Measurements from ENCODE around the gene STXBP5. TPM values are rescaled to one million over a fixed set of nuclear protein-coding genes. Genes with fewer than 3 reads are reported as not detected.

The STXBP5 gene
- total and polyA plus RNA-seq, 2 of the 4 experiments (the other 2 are of a cell fraction), result 13.2 to 46.4 TPM

DNA sequence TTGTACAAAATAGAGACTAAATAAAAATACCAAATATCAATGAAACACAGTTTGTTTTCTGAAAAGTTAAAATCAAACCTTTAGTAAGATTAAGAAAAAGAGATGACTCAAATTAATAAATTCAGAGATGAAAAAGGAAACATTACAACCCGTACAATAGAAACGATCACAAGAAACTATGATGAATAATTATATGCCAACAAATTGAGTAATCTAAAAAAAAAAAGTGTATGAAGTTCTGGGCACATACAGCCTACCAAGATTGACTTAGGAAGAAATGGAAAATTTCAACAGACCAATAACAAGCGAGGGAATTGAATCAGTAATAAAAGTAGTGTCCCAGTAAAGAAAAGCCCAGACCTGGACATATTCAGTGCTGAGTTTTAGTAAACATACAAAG, 94.8 kb downstream of the STXBP5 start:
- H3K9me1 ChIP-seq (ENCODE audit: insufficient read depth, low read length), result no peaks in the 10 kb centered on the region
- H3K18ac ChIP-seq (ENCODE audit: low read depth, low read length), result no peak overlapping the region
- H3K9me3 ChIP-seq (ENCODE audit: control insufficient read depth, insufficient read depth, low read length), result peaks cover 16% of the 10 kb centered on the region
- H3K14ac ChIP-seq (replicated peaks; ENCODE audit: low read depth, low read length), result no peak overlapping the region
- H2AFZ ChIP-seq (replicated peaks; ENCODE audit: low read length, poor library complexity), result no peak overlapping the region
- H2AK5ac ChIP-seq (ENCODE audit: low read depth, low read length), result no peak overlapping the region
- ATAC-seq (ENCODE audit: low read depth) (no peak), DNase-seq (no peak)
- H3K9ac ChIP-seq (ENCODE audit: low read depth, low read length), result no peak overlapping the region
- WGBS, 2 experiments (ENCODE audit: extremely low coverage in 2 of 2, insufficient read length in 1 of 2), result no CpG with 5 or more reads among the region's 3 CpGs
- dilution Hi-C loops (cut with HindIII; ENCODE audit: low sequenced_read_pairs, unreplicated experiment), result no loop called here
- no peak overlapping the region for H2BK15ac ChIP-seq (ENCODE audit: low read depth, low read length)
- H3K4me3 ChIP-seq (ENCODE audit: insufficient read depth, low read depth, low read length), result no peak overlapping the region
- H4K20me1 ChIP-seq (ENCODE audit: insufficient read depth, low read length), result no peaks in the 10 kb centered on the region
- BruUV-seq (replicated peaks), result no TSS peak
- in situ Hi-C loops (cut with MboI; ENCODE audit: low sequenced_read_pairs), result no loop called here
- ChIA-PET CTCF (no interaction called here), POLR2A (ENCODE audit: unreplicated experiment) (no interaction called here)
- H3K27ac ChIP-seq (ENCODE audit: insufficient read depth, low read length), result no peak overlapping the region
- H3K4me2 ChIP-seq (ENCODE audit: low read depth, low read length), result no peak overlapping the region
- H4K91ac ChIP-seq (ENCODE audit: insufficient read depth, low read depth, low read length), result no peak overlapping the region
- no peaks in the 10 kb centered on the region for H3K4me1 ChIP-seq (ENCODE audit: control insufficient read depth, insufficient read depth, low read length)
- no peak overlapping the region for H2AK9ac ChIP-seq (replicated peaks; ENCODE audit: low read depth, low read length, poor library complexity)
- H3K56ac ChIP-seq (ENCODE audit: extremely low read depth, insufficient read depth, low read length), result no peak overlapping the region
- TF ChIP-seq CEBPB (IDR thresholded peaks at IDR 0.05; ENCODE audit: low read depth, low read length) (no peak), RAD21 (IDR thresholded peaks at IDR 0.05; ENCODE audit: low read length) (no peak), USF2 (IDR thresholded peaks at IDR 0.05; ENCODE audit: low read depth, low read length) (no peak), MAFK (IDR thresholded peaks at IDR 0.05; ENCODE audit: low read depth, low read length) (no peak), RCOR1 (IDR thresholded peaks at IDR 0.05; ENCODE audit: insufficient replicate concordance, low read length) (no peak), POLR2A (IDR thresholded peaks at IDR 0.05; ENCODE audit: low read depth, low read length) (no peak), SMC3 (IDR thresholded peaks at IDR 0.05; ENCODE audit: low read depth, low read length) (no peak)
- H3K4ac ChIP-seq (ENCODE audit: low read depth, low read length), result no peak overlapping the region
- H4K8ac ChIP-seq (ENCODE audit: low read depth in 2 of 2, low read length in 2 of 2), result no peak overlapping the region
- H3K27me3 ChIP-seq (ENCODE audit: control insufficient read depth, insufficient read depth, low read length), result no peaks in the 10 kb centered on the region
- no peak overlapping the region for H2BK120ac ChIP-seq (ENCODE audit: low read depth, low read length)
- intact Hi-C loops (cut with micrococcal nuclease), result no loop called here
- no peak overlapping the region for H2BK5ac ChIP-seq (ENCODE audit: low read depth, low read length, poor library complexity, severe bottlenecking)
- no peak overlapping the region for H4K5ac ChIP-seq (ENCODE audit: low read depth, low read length)
- no peak overlapping the region for H3K23ac ChIP-seq (ENCODE audit: low read depth, low read length)
- H3K36me3 ChIP-seq (ENCODE audit: control insufficient read depth, insufficient read depth, low read length), result peaks cover 21% of the 10 kb centered on the region
- no peak overlapping the region for H2BK20ac ChIP-seq (ENCODE audit: low read depth, low read length)
- no peaks in the 10 kb centered on the region; a peak in 1 of 4 replicates for H3K79me1 ChIP-seq (ENCODE audit: low read depth in 1 of 2, low read length in 2 of 2)

Measured in IMR-90 (cell line).